Breast epithelium (tissue), 4 donors: ENCODE measurements around the gene CCDC167. TPM values are rescaled to one million over a fixed set of nuclear protein-coding genes. Genes with fewer than 3 reads are reported as not detected.

Source experiments
- DNase-seq, 2 donors: peaks; one replicate each; pipeline ENCODE4 v3.0.0-alpha.2; 2019; ENCODE audit warnings: low spot score in 2 of 2
- H3K27ac ChIP-seq, 2 donors: fragments of 200-600 bp; sonication (generic) in 1 of 2; one replicate each; pipeline ENCODE4 v1.5.1; 2016 to 2019; ENCODE audit warnings: mild to moderate bottlenecking in 1 of 2
- H3K27me3 ChIP-seq, 2 donors: fragments of 200-600 bp; sonication (generic) in 1 of 2; one replicate each; pipeline versions ENCODE4 v1.5.1 to v1.6.0; 2017 to 2019; ENCODE audit warnings: control low read depth in 1 of 2, mild to moderate bottlenecking in 1 of 2
- H3K36me3 ChIP-seq: fragments of 200-600 bp; one replicate; pipeline ENCODE4 v1.5.1; 2019
- H3K4me1 ChIP-seq, 2 donors: fragments of 200-600 bp; sonication (generic); one replicate each; pipeline ENCODE4 v1.5.1; 2016 to 2019; ENCODE audit warnings: control low read depth in 1 of 2
- H3K4me3 ChIP-seq, 3 donors: fragments of 200-600 bp; sonication (generic); 1 replicate in 2 of 3; 2 replicates in 1 of 3; pipeline ENCODE4 v1.5.1; 2016 to 2019; ENCODE audit warnings: mild to moderate bottlenecking in 3 of 3, moderate library complexity in 2 of 3
- H3K9me3 ChIP-seq, 2 donors: fragments of 200-600 bp; sonication (generic) in 1 of 2; one replicate each; pipeline ENCODE4 v1.5.1; 2016 to 2019; ENCODE audit warnings: control low read depth in 1 of 2
- CTCF ChIP-seq, 3 donors: fragments of 450-650 bp; IDR thresholded peaks; one replicate each; pipeline ENCODE4 v1.5.1; 2016 to 2017; ENCODE audit warnings: antibody characterized with exemption in 3 of 3, mild to moderate bottlenecking in 3 of 3, moderate library complexity in 3 of 3
- POLR2A ChIP-seq: fragments of 450-650 bp; IDR thresholded peaks from one replicate; pipeline ENCODE4 v1.6.1; 2016; ENCODE audit warnings: antibody characterized with exemption, mild to moderate bottlenecking, moderate library complexity
- POLR2AphosphoS5 ChIP-seq, 3 donors: sonication (generic); formaldehyde crosslinking; IDR thresholded peaks; one replicate each; pipeline ENCODE4 v1.6.1; 2017; ENCODE audit warnings: antibody characterized with exemption in 3 of 3
- intact Hi-C: fragments of 100-400 bp; cut with DNase I; formaldehyde crosslinking; loops from one replicate; pipeline ENCODE4 v1.15.1; 2023; ENCODE audit warnings: low total_unique reads
- total RNA-seq, 3 donors: library from RNA; depleted of rRNA; stranded (reverse); fragments of >200 nt; gene quantifications; one replicate each; pipeline ENCODE4 v1.1.0, GENCODE V29; 2016

Gene CCDC167
- 10 to 100 TPM; 14.1 to 39.3 (median 14.8) TPM for total RNA-seq

- Histone ChIP-seq H3K27me3 (no peaks in the 10 kb centered on the region), H3K36me3 (no peaks in the 10 kb centered on the region), H3K4me3 (peak within 1 kb of the TSS; percentile 66 to 73 (median 73)), H3K9me3 (no peaks in the 10 kb centered on the region), H3K4me1 (no peaks in the 10 kb centered on the region), H3K27ac (peak within 1 kb of the TSS in 1 of 2 donors; percentile 72)
- TF ChIP-seq CTCF (IDR thresholded peaks at IDR 0.05) = no peak
- TF ChIP-seq POLR2A = no peak
- no peak for TF ChIP-seq POLR2AphosphoS5 (IDR thresholded peaks at IDR 0.05)
- intact Hi-C loops = no loop called here
- DNase-seq = peak; percentile 92
Measured at GRCh38 chr6:37499433-37500293, at the start of gene CCDC167. TSS of gene CCDC167 (minus strand) at chr6:37499893. CDS start at chr6:37499863, 30 bp downstream.

GRCh38 chr6:37549154-37549553, 49.5 kb upstream of the CCDC167 start:
- no peaks in the 10 kb centered on the region for H3K4me1 ChIP-seq
- TF ChIP-seq CTCF (IDR thresholded peaks at IDR 0.05) (no peak), POLR2A (no peak), POLR2AphosphoS5 (IDR thresholded peaks at IDR 0.05) (no peak)
- no peaks in the 10 kb centered on the region for H3K9me3 ChIP-seq
- intact Hi-C loops = no loop called here
- H3K27ac ChIP-seq = no peak overlapping the region
- H3K4me3 ChIP-seq = no peak overlapping the region
- H3K27me3 ChIP-seq = no peaks in the 10 kb centered on the region
- DNase-seq = no peak
- no peaks in the 10 kb centered on the region for H3K36me3 ChIP-seq

- H3K4me3 ChIP-seq = no peak overlapping the region
- TF ChIP-seq POLR2A = no peak
- TF ChIP-seq POLR2AphosphoS5 (IDR thresholded peaks at IDR 0.05) = no peak
- no peak for TF ChIP-seq CTCF (IDR thresholded peaks at IDR 0.05)
- intact Hi-C loops = no loop called here
- H3K4me1 ChIP-seq = no peaks in the 10 kb centered on the region
- H3K27ac ChIP-seq = no peak overlapping the region
- no peaks in the 10 kb centered on the region for H3K9me3 ChIP-seq
- H3K36me3 ChIP-seq = no peaks in the 10 kb centered on the region
- DNase-seq = no peak
- H3K27me3 ChIP-seq = no peaks in the 10 kb centered on the region
Measured at GRCh38 chr6:37548067-37548674, 48.5 kb upstream of the CCDC167 start.

- no peak for TF ChIP-seq CTCF (IDR thresholded peaks at IDR 0.05)
- TF ChIP-seq POLR2A = no peak
- TF ChIP-seq POLR2AphosphoS5 (IDR thresholded peaks at IDR 0.05) = no peak
- DNase-seq = peak in 1 of 2 donors; percentile 64
- Histone ChIP-seq H3K4me1 (no peaks in the 10 kb centered on the region), H3K27me3 (no peaks in the 10 kb centered on the region), H3K4me3 (no peak overlapping the region), H3K27ac (no peak overlapping the region), H3K36me3 (no peaks in the 10 kb centered on the region), H3K9me3 (no peaks in the 10 kb centered on the region)
- intact Hi-C loops = no loop called here
Measured at GRCh38 chr6:37547564-37548061, 47.9 kb upstream of the CCDC167 start.
